Breast epithelium (tissue), 3 donors: Measurements from ENCODE around the gene L3MBTL2.

Experiments used
- POLR2AphosphoS5 ChIP-seq, 3 donors: sonication (generic); formaldehyde crosslinking; IDR thresholded peaks; one replicate each; pipeline ENCODE4 v1.6.1; 2017; ENCODE audit warnings: antibody characterized with exemption in 3 of 3
- TF ChIP-seq, protein P1 (sequence below), 3 donors: fragments of 450-650 bp; IDR thresholded peaks; one replicate each; pipeline ENCODE4 v1.5.1; 2016 to 2017; ENCODE audit warnings: antibody characterized with exemption in 3 of 3, mild to moderate bottlenecking in 3 of 3, moderate library complexity in 3 of 3

DNA sequence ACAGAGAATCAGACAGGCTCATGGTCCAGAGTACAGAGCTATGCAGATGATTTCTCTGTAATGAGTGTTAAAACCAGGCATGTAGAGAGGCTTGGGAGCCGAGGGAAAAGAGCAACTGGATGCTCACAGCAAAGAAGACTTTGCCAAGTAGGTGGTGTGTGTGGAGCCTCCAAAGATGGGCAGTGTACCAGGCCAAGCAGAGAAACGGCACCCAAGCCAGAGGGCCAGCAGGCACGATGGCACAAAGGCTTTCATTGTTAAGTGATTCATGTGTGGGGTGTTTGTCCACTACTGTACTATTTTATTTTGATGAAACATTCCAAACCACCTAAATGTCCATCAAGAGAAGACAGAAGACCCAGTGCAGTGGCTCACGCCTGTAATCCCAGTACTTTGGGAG is 69.7 kb downstream of the L3MBTL2 start:
- TF ChIP-seq, protein P1, sequence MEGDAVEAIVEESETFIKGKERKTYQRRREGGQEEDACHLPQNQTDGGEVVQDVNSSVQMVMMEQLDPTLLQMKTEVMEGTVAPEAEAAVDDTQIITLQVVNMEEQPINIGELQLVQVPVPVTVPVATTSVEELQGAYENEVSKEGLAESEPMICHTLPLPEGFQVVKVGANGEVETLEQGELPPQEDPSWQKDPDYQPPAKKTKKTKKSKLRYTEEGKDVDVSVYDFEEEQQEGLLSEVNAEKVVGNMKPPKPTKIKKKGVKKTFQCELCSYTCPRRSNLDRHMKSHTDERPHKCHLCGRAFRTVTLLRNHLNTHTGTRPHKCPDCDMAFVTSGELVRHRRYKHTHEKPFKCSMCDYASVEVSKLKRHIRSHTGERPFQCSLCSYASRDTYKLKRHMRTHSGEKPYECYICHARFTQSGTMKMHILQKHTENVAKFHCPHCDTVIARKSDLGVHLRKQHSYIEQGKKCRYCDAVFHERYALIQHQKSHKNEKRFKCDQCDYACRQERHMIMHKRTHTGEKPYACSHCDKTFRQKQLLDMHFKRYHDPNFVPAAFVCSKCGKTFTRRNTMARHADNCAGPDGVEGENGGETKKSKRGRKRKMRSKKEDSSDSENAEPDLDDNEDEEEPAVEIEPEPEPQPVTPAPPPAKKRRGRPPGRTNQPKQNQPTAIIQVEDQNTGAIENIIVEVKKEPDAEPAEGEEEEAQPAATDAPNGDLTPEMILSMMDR (IDR thresholded peaks at IDR 0.05): no peak
- TF ChIP-seq POLR2AphosphoS5 (IDR thresholded peaks at IDR 0.05): no peak
